HG02763 (cell line): ENCODE measurements around the gene MAN1B1.

Source experiments
- ATAC-seq: cut with Tn5 transposase; IDR thresholded peaks from one replicate; pipeline ENCODE4 v1.9.1; 2021; ENCODE audit warnings: mild to moderate bottlenecking, moderate library complexity; ENCODE audit not compliant: unreplicated experiment

The MAN1B1 gene

DNA sequence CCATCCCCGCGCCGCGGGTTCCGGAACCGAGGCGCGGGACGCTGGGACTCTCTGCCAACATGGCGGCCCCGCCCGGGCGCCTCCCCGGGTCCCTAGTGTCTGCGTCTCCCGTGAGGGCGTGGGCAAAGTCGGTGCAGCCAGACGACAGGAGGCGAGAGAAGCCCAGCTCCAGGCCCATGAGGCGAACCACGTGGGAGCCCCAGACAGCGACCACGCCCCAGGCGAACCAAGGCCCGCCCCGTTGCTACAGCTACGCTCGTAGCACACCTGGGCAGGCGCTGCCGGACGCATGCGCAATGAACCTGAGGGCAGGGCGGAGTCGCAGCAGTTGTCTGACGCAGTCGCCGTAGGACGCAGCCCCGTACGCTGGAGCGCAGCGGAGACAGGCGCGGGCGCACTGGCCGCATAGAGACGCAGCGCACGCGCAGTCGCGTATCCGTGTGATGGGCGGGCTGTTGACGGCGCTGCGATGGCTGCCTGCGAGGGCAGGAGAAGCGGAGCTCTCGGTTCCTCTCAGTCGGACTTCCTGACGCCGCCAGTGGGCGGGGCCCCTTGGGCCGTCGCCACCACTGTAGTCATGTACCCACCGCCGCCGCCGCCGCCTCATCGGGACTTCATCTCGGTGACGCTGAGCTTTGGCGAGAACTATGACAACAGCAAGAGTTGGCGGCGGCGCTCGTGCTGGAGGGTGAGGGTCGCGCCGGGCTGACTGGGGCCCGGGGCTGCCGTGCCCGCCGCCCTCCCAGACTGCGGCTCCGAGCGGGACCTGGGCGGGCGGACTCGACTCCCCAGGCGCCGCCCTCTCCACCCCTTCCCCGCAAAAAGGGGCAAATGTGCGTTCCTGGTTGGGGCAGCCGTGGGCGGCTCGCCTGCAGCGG, at the start of gene MAN1B1:
Gene MAN1B1 (plus strand): TSS at position 455 of the 878 bp plus-strand sequence. CDS start 15 bp downstream, at position 470.
- ATAC-seq, result peak; percentile 81

- no peak for ATAC-seq
Measured at GRCh38 chr9:137037035-137037434, 49.8 kb upstream of the MAN1B1 start.

GRCh38 chr9:137037483-137037882, 49.3 kb upstream of the MAN1B1 start:
- no peak for ATAC-seq

GRCh38 chr9:137038916-137039315, 47.9 kb upstream of the MAN1B1 start:
- ATAC-seq, result no peak

DNA sequence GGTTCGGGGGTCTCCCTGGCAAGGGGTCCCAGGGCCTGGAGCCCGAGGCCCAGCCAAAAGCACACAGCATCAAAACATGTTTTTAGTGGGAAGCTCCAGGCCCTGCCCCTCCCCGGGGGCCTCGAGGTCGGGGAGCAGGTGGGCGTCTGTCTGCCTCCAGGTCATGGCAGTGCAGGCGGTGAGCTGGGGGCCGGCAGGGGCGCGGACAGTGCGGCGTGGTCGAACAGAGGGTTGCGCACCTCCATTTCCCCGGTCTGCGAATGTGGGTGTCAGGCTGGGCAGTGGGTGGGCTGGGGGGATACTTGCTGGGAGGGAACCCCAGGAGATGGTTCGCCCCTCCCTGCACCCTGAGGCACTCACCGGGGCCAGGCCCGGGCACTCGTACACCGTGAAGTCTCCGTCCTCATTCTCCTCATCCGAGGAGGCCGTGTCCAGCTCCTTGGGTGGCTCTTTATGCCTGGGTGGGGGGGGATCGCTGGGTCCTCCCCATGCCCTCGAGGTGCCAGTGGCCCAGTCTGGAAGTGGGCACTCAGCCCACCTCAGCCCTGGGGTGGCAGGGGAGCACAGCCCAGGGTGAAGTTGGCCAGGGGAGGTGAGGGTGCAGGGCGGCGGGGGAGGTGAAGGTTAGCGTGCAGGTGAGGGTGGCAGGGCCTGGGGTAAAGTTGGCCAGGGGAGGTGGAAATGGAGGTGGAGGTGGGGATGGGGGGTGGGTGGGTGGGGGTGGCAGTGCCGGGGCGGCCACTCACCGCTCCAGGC, 47.0 kb upstream of the MAN1B1 start:
- ATAC-seq, result no peak

DNA sequence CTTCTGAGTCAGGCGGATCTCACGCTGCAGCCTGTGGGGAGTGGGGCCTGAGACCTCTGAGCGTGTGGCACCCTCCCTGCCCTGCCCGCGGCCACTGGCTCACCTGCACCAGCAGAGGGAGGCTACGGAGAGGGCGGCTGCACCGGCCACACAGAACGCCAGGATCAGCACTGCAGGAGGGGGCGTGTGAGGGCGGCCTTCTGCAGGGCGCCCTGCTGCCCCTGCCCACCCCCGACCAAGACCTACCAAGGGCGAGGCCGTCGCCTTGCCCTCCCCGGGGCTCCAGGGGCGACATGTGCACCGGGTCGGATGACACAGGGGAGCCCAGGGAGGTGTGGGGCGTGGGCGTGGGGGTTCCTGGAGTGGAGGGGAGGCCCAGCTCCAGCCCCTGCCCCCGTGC, 46.2 kb upstream of the MAN1B1 start:
- no peak for ATAC-seq

- no peak for ATAC-seq
Measured at GRCh38 chr9:137041124-137041523, 45.7 kb upstream of the MAN1B1 start.

DNA sequence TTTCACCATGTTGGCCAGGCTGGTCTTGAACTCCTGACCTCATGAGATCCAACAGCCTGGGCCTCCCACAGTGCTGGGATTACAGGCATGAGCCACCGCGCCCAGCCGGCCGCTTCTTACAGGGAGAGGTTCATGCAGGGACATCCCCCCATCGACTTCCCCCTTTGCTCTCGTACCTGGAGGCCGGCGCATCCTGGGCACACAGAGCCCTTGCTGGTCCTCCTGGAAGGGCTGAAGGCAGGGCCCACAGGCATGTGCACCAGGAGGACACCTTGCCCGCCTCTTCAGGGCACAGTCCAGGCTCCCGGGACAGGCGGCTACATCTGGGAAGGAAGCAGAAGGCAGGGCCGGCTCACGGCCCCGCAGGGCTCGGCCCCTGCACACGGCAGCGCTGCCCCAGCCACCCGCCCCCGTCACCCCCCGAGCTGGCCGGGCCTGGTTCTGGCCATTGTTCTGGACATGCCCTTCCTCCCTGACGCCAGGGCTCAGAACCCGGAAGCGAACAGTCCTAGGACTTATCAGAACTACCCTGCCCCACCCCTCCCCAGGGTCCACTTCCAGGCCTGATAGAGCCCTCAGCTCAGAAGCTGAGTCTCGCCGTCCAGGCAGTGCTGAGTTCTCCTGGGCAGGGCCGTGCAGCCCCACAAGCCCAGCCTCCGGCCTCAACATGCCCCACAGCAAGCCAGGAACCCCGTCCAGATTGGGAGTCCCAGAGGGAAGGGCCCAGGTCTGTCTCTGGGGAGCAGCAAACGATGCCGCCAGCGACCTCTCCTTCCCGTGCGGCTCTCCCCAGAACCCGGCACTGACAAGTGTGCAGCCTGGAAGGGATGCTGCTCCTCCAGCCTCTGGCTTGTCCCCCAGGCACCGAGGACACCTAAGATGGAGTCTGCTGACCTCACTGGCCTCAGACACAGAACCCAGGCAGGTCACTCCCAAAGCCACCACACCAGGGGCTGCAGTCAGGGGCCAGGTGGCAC, 43.7 kb upstream of the MAN1B1 start:
- no peak for ATAC-seq

GRCh38 chr9:137044037-137044436, 42.7 kb upstream of the MAN1B1 start:
- ATAC-seq, result no peak

GRCh38 chr9:137044502-137045177, 42.1 kb upstream of the MAN1B1 start:
- no peak for ATAC-seq

DNA sequence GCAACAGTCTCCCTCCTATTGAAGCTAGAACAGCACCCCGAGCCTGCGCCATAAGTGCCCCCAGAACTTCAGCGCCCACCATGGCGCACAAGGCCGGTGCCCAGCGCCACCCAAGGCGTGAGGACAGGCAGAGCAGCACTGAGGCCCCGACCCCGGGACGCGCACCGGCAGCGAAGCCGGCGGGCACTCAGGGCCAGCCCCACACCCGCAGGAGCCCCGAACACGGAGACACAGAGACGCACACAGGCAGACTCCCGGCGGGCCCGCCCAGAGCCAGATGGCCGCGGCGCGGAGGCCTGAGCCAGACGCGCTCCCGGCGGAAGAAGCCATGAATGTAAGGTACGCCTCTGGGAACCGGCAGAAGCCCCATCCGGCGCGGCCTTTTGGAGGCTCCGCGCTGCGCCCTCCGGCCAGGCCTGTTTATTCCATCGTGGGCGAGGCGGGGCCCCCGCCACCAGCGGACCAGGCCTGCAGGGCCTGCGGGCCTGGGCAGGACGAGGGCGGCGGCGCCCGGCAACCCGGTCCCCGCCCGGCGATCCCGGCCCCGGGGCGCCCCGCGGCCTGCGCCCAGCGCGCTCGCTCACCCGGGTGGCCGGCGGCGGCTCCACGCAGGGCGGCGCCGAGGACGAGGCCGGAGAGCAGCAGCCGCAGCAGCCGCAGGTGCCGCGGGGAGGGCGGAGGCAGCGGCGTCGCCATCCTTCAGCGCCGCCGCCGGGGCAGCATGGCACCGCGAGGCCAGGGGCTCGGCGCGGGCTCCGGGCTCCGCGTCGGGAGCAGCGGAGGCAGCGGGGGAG, 41.3 kb upstream of the MAN1B1 start:
- ATAC-seq, result no peak

- ATAC-seq, result no peak
Measured at GRCh38 chr9:137046088-137046787, 40.5 kb upstream of the MAN1B1 start, which contains the start of gene NPDC1. TSS of gene NPDC1 (minus strand) at chr9:137046177. CDS start at chr9:137045989, 188 bp downstream.

GRCh38 chr9:137048655-137049543, 37.9 kb upstream of the MAN1B1 start:
- no peak for ATAC-seq

DNA sequence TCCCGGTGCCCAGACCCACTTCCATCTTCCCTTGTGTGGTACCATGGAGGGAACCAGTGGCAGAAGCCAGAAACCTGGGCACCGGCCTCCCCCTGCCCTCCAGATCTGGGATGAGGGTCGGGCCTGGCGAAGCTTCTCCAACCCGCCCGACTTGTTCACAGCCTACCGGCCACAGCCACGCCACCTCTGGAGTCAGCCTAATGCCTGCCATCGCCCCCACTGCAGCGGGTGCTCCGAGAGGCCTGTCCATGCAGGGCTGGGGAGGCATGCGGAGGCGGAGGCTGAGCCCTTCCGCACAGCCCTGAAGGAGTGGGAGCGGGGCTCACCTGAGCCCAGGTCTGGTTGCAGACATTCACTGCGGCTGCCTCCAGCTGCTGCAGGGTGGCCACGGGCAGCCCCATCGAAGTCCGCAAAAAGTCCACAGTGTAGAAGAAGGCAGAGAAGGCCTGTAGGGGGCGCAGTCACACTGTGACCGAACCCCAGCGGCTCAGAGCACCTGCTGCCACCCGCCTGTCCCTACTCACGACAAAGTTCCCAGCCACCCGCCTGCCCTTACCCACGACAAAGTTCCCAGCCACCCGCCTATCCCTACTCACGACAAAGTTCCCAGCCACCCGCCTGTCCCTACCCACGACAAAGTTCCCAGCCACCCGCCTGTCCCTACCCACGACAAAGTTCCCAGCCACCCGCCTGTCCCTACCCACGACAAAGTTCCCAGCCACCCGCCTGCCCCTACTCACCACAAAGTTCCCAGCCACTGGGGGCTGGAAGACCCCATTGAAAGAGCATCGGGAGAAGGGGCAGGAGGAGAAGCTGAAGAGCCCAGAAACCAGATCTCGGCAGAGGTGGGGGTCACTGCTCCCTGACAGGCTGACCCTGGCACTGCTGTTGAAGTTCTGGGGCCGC, 37.0 kb upstream of the MAN1B1 start:
- no peak for ATAC-seq

GRCh38 chr9:137050570-137050969, 36.2 kb upstream of the MAN1B1 start:
- ATAC-seq, result no peak

DNA sequence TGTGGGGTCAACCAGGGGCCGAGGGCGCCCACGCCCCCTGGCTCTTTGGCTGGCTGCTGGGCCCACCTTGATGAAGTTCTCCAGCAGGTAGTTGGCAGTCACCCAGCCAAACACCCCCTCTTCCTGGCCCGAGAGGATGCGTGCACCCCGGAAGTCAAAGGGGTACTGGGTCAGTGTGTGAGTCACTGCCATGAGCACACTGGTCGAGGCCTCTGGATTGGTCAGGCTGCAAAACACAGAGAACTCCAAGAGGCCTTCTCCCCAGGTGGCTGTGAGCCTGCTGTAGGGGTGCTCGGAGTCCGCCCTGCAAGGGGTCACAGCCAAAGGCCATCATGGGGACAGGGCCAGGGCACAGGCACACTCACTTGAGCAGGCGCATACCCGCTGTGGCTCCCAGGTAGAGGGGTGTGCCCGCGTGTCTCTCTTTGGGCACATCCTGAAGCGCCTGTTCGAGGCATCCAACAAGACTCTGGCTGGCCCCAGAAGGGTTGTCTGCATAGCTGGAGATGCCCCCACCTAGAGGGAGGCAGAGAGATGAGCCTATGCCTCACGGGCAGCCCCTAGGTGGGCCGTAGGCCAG, 35.5 kb upstream of the MAN1B1 start:
- ATAC-seq, result no peak
